Prostate gland (tissue), 2 donors: Measurements from ENCODE around the gene KIAA0825. TPM values are rescaled to one million over a fixed set of nuclear protein-coding genes. Genes with fewer than 3 reads are reported as not detected.

Experiments used
- DNase-seq: peaks from one replicate; pipeline ENCODE4 v3.0.0-alpha.2; 2019; ENCODE audit warnings: low spot score
- H3K27ac ChIP-seq, 2 donors: fragments of 200-600 bp; sonication (generic); 2 replicates each; pipeline ENCODE4 v1.5.1; 2017 to 2019
- H3K27me3 ChIP-seq: fragments of 200-600 bp; sonication (generic); replicated peaks from 2 replicates; pipeline ENCODE4 v1.5.1; 2019; ENCODE audit not compliant: insufficient read depth
- H3K36me3 ChIP-seq, 2 donors: fragments of 200-600 bp; sonication (generic); 1 replicate in 1 of 2; 2 replicates in 1 of 2; pipeline versions ENCODE4 v1.5.1 to v1.8.1; 2017 to 2019
- H3K4me1 ChIP-seq: fragments of 200-600 bp; sonication (generic); replicated peaks from 2 replicates; pipeline ENCODE4 v1.5.1; 2019
- H3K4me3 ChIP-seq, 2 donors: fragments of 200-600 bp; sonication (generic); 2 replicates each; pipeline ENCODE4 v1.5.1; 2017 to 2019
- H3K9me3 ChIP-seq: fragments of 200-600 bp; sonication (generic); 2 replicates; pipeline ENCODE4 v1.5.1; 2017
- POLR2A ChIP-seq: fragments of 450-650 bp; IDR thresholded peaks from one replicate; pipeline ENCODE4 v1.6.1; 2016; ENCODE audit warnings: antibody characterized with exemption, mild to moderate bottlenecking
- POLR2AphosphoS5 ChIP-seq: sonication (generic); formaldehyde crosslinking; IDR thresholded peaks from one replicate; pipeline ENCODE4 v1.6.1; 2017; ENCODE audit warnings: antibody characterized with exemption
- WGBS: methylation state at CpG from one replicate; pipeline ENCODE4 v1.1.5; 2018; 5-methylcytosine and 5-hydroxymethylcytosine counted together
- intact Hi-C: fragments of 100-400 bp; cut with DNase I; formaldehyde crosslinking; loops from one replicate; pipeline ENCODE4 v1.14.2; 2022
- total RNA-seq, 2 donors: library from RNA; depleted of rRNA; stranded (reverse); fragments of >200 nt; gene quantifications; one replicate each; pipeline ENCODE4 v1.1.0, GENCODE V29; 2016
- TF ChIP-seq, protein P1 (sequence below), 4 experiments: fragments of 200-600 bp in 2 of 4; fragments of 450-650 bp in 2 of 4; sonication (generic) in 2 of 4; IDR thresholded peaks; 1 replicate in 3 of 4; 2 replicates in 1 of 4; pipeline ENCODE4 v1.5.1; 2016 to 2019; ENCODE audit warnings: antibody characterized with exemption in 4 of 4, mild to moderate bottlenecking in 2 of 4, moderate library complexity in 2 of 4

KIAA0825 gene
- total RNA-seq, 2 donors from 2014 or later = 3.9 to 4.1 TPM

DNA sequence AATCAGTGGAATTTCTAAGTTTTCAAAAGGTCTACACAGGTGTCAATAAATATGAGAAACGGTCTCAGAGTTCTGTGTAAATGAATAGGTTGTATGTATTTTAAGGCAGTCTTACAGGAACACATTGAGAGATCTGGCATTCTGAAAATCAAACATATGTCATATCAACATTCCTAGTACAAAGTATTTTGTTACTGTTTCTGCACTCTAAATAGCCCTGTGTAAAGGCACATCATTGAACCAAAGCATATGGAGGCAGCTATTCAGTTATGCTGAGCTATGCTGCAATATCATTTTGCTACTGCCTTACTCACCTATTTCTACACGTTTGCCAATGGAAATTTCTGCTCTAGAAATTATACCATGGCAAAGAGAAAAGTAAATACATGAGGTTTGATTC, 379.1 kb downstream of the KIAA0825 start:
- DNase-seq = no peak
- Histone ChIP-seq H3K4me3 (no peak overlapping the region), H3K27me3 (no peaks in the 10 kb centered on the region), H3K27ac (no peak overlapping the region), H3K4me1 (no peaks in the 10 kb centered on the region), H3K36me3 (no peaks in the 10 kb centered on the region), H3K9me3 (no peaks in the 10 kb centered on the region)
- intact Hi-C loops = no loop called here
- 47% methylated on average over 2 of the region's 2 CpGs for WGBS
- TF ChIP-seq POLR2AphosphoS5 (no peak), POLR2A (no peak)
- TF ChIP-seq, protein P1, sequence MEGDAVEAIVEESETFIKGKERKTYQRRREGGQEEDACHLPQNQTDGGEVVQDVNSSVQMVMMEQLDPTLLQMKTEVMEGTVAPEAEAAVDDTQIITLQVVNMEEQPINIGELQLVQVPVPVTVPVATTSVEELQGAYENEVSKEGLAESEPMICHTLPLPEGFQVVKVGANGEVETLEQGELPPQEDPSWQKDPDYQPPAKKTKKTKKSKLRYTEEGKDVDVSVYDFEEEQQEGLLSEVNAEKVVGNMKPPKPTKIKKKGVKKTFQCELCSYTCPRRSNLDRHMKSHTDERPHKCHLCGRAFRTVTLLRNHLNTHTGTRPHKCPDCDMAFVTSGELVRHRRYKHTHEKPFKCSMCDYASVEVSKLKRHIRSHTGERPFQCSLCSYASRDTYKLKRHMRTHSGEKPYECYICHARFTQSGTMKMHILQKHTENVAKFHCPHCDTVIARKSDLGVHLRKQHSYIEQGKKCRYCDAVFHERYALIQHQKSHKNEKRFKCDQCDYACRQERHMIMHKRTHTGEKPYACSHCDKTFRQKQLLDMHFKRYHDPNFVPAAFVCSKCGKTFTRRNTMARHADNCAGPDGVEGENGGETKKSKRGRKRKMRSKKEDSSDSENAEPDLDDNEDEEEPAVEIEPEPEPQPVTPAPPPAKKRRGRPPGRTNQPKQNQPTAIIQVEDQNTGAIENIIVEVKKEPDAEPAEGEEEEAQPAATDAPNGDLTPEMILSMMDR (IDR thresholded peaks at IDR 0.05) = no peak

DNA sequence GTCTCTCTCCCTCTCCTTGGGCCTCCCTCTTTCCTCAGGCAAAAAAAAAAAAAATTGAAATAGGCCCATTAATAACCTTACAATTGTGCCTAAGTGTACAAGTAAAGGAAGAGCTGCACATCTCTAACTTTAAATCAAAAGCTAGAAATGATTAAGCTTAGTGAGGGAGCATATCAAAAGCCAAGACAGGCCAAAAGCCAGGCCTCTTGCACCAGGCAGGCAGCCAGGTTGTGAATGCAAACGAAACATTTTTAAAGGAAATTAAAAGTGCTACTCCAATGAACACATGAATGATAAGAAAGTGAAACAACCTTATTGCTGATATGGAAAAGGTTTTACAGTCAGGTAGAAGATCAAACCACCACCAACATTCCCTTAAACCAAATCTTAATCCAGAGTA, 383.4 kb downstream of the KIAA0825 start:
- DNase-seq = no peak
- no peak for TF ChIP-seq POLR2AphosphoS5
- TF ChIP-seq POLR2A = no peak
- TF ChIP-seq, protein P1 (IDR thresholded peaks at IDR 0.05) = no peak
- Histone ChIP-seq H3K4me1 (no peaks in the 10 kb centered on the region), H3K36me3 (no peaks in the 10 kb centered on the region), H3K9me3 (no peaks in the 10 kb centered on the region), H3K27ac (no peak overlapping the region), H3K4me3 (no peak overlapping the region), H3K27me3 (no peaks in the 10 kb centered on the region)
- WGBS = 81% methylated on average over 1 of the region's 1 CpG
- intact Hi-C loops = no loop called here

DNA sequence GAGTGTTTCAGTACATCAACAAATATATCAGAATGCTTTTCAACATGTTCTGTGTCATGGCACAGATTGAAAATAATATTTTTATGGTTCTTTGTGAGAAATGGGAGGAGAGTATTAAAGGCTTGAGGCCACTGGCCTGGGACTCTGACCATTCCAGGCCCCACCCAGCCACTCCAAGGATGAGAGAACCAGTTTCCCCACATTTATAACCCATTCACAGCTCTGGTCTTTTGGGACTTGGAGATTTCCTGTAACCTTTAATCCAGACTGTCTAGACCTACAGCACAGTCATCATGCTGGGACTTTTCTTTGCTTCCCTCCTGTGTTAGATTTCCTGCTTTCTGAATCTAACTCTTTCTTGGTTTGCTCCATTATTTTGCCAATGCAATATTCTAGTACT, 389.6 kb downstream of the KIAA0825 start:
- intact Hi-C loops = no loop called here
- no peak for TF ChIP-seq POLR2AphosphoS5
- no peak for TF ChIP-seq POLR2A
- TF ChIP-seq, protein P1 (IDR thresholded peaks at IDR 0.05) = no peak
- no peak overlapping the region for H3K27ac ChIP-seq
- H3K9me3 ChIP-seq = no peaks in the 10 kb centered on the region
- DNase-seq = no peak
- no peaks in the 10 kb centered on the region for H3K4me1 ChIP-seq
- no peaks in the 10 kb centered on the region for H3K36me3 ChIP-seq
- no peak overlapping the region for H3K4me3 ChIP-seq
- H3K27me3 ChIP-seq = no peaks in the 10 kb centered on the region

DNA sequence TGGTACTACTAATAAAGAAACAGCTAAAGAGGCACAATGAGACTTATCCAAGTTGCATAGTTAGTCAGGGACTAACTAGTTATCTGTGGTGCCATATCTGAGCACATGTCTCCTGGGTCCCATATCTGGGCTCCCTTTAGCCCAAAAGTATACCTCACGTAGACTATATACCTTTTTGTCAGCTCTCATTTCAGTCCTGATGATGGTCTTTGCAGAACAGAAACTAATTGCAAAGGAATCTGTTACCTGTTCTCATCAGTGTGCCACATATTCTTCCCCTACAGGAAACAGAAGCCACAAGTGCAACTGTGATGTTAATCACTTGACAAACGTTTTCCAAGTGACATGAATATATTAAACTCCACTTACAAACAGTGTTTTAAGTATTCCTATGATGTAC, 395.2 kb downstream of the KIAA0825 start:
- WGBS = 50% methylated on average over 2 of the region's 2 CpGs
- Histone ChIP-seq H3K36me3 (no peaks in the 10 kb centered on the region), H3K9me3 (no peaks in the 10 kb centered on the region), H3K4me3 (no peak overlapping the region), H3K27ac (no peak overlapping the region), H3K27me3 (no peaks in the 10 kb centered on the region), H3K4me1 (no peaks in the 10 kb centered on the region)
- TF ChIP-seq, protein P1 (IDR thresholded peaks at IDR 0.05) = no peak
- TF ChIP-seq POLR2A (no peak), POLR2AphosphoS5 (no peak)
- intact Hi-C loops = no loop called here
- no peak for DNase-seq

DNA sequence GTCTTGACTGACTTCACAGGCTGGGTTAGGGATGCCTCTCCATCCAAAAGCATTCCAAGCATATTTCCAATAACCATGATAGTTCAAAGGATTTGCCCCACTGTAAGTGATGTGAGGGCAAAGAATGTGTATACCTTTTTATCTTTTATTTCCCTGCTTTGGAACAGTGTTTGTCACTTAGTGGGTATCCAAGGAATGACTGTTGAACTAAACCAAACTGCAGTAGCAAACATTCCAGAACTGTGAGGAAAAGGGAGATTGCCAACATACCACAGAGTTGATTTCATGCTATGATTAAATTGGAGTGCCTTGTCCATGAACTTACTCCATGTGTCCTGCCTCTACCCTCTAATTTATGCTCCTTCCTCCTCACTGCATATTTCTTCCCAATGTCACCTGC, 400.0 kb downstream of the KIAA0825 start:
- Histone ChIP-seq H3K36me3 (no peaks in the 10 kb centered on the region), H3K9me3 (no peaks in the 10 kb centered on the region), H3K4me3 (no peak overlapping the region), H3K27ac (no peak overlapping the region), H3K27me3 (no peaks in the 10 kb centered on the region), H3K4me1 (no peaks in the 10 kb centered on the region)
- TF ChIP-seq POLR2A (no peak), POLR2AphosphoS5 (no peak)
- TF ChIP-seq, protein P1 (IDR thresholded peaks at IDR 0.05) = no peak
- intact Hi-C loops = no loop called here
- DNase-seq = no peak
